HG02840 (cell line): Measurements from ENCODE around the gene ADAM8.
"Not testable (repeated sequence)": the region's sequence is repeated elsewhere in the genome, so short reads cannot be mapped to it uniquely, and the experiment has no call there.

Experiments
- ATAC-seq: cut with Tn5 transposase; IDR thresholded peaks from one replicate; pipeline ENCODE4 v1.9.1; 2021; ENCODE audit warnings: mild to moderate bottlenecking, moderate library complexity, moderate number of reproducible peaks; ENCODE audit not compliant: unreplicated experiment, low FRiP score

Gene ADAM8

GRCh38 chr10:133235932-133236331 is 40.7 kb downstream of the ADAM8 start:
- no peak for ATAC-seq

GRCh38 chr10:133235265-133235855 is 41.3 kb downstream of the ADAM8 start:
- ATAC-seq: no peak

GRCh38 chr10:133234796-133235195 is 41.9 kb downstream of the ADAM8 start:
- ATAC-seq: not testable (repeated sequence)

GRCh38 chr10:133231946-133232574 is 44.6 kb downstream of the ADAM8 start:
- no peak for ATAC-seq

- ATAC-seq: no peak
Measured at GRCh38 chr10:133231244-133231945, 45.3 kb downstream of the ADAM8 start.

- no peak for ATAC-seq
Measured at GRCh38 chr10:133230387-133231195, 46.1 kb downstream of the ADAM8 start.

- no peak for ATAC-seq
Measured at GRCh38 chr10:133230044-133230361, 46.7 kb downstream of the ADAM8 start, which contains the start of gene UTF1. TSS of gene UTF1 (plus strand) at chr10:133230217. CDS start at chr10:133230289, 72 bp downstream.

- ATAC-seq: no peak
Measured at GRCh38 chr10:133229265-133230043, 47.2 kb downstream of the ADAM8 start.

- ATAC-seq: no peak
Measured at GRCh38 chr10:133227256-133227655, 49.4 kb downstream of the ADAM8 start.

- no peak for ATAC-seq
Measured at GRCh38 chr10:133226251-133226808, 50.3 kb downstream of the ADAM8 start.

GRCh38 chr10:133225707-133226191 is 50.9 kb downstream of the ADAM8 start:
- no peak for ATAC-seq

GRCh38 chr10:133224756-133225372 is 51.8 kb downstream of the ADAM8 start:
- ATAC-seq: no peak

- no peak for ATAC-seq
Measured at GRCh38 chr10:133224076-133224475, 52.6 kb downstream of the ADAM8 start.

GRCh38 chr10:133221756-133222155 is 54.9 kb downstream of the ADAM8 start:
- ATAC-seq: not testable (repeated sequence)

GRCh38 chr10:133221331-133221730 is 55.3 kb downstream of the ADAM8 start:
- no peak for ATAC-seq

- ATAC-seq: no peak
Measured at GRCh38 chr10:133219782-133220181, 56.9 kb downstream of the ADAM8 start.

GRCh38 chr10:133218891-133219290 is 57.8 kb downstream of the ADAM8 start:
- ATAC-seq: no peak

- no peak for ATAC-seq
Measured at GRCh38 chr10:133217800-133218589, 58.7 kb downstream of the ADAM8 start.

- ATAC-seq: no peak
Measured at GRCh38 chr10:133216776-133217175, 59.9 kb downstream of the ADAM8 start.
